Activated gamma-delta T cell (primary cell): Measurements from ENCODE around the gene AP2A2.
"Not testable (repeated sequence)": the region's sequence is repeated elsewhere in the genome, so short reads cannot be mapped to it uniquely, and the experiment has no call there.

ENCODE experiments used
- DNase-seq: peaks from one replicate; lab custom pipeline; 2025; lab: John Stamatoyannopoulos, UW

The AP2A2 gene

DNA sequence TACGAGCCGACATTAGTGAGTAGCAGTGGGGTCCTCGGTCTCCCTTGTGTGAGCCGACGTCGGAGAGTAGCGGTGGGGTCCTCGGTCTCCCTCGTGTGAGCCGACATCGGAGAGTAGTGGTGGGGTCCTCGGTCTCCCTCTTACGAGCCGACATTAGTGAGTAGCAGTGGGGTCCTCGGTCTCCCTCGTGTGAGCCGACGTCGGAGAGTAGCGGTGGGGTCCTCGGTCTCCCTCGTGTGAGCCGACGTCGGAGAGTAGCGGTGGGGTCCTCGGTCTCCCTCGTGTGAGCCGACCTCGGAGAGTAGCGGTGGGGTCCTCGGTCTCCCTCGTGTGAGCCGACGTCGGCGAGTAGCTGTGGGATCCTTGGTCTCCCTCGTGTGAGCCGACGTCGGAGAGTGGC, 49.7 kb downstream of the AP2A2 start:
- DNase-seq = not testable (repeated sequence)

DNA sequence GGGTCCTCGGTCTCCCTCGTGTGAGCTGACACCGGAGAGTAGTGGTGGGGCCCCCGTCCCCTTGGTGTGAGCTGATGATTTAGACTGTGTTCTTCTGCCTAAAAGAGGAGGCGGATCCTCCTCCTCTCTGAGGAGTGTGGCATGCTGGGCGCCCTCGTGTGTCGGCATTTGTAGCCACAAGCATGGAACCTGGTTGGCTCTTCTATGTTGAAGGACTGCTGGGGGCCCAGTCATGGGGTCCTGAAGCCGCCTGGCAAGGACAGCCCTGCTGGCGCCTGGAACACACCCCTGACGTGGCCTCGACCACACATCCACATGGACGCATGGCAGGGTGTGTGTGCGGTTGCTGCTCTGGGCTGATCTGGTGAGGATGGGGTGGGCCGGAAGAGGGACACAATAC, 50.2 kb downstream of the AP2A2 start:
- no peak for DNase-seq

GRCh38 chr11:976431-977160, 50.9 kb downstream of the AP2A2 start:
- no peak for DNase-seq

- DNase-seq = no peak
Measured at GRCh38 chr11:977830-978720, 52.4 kb downstream of the AP2A2 start.

- no peak for DNase-seq
Measured at GRCh38 chr11:978781-979180, 53.1 kb downstream of the AP2A2 start.

DNA sequence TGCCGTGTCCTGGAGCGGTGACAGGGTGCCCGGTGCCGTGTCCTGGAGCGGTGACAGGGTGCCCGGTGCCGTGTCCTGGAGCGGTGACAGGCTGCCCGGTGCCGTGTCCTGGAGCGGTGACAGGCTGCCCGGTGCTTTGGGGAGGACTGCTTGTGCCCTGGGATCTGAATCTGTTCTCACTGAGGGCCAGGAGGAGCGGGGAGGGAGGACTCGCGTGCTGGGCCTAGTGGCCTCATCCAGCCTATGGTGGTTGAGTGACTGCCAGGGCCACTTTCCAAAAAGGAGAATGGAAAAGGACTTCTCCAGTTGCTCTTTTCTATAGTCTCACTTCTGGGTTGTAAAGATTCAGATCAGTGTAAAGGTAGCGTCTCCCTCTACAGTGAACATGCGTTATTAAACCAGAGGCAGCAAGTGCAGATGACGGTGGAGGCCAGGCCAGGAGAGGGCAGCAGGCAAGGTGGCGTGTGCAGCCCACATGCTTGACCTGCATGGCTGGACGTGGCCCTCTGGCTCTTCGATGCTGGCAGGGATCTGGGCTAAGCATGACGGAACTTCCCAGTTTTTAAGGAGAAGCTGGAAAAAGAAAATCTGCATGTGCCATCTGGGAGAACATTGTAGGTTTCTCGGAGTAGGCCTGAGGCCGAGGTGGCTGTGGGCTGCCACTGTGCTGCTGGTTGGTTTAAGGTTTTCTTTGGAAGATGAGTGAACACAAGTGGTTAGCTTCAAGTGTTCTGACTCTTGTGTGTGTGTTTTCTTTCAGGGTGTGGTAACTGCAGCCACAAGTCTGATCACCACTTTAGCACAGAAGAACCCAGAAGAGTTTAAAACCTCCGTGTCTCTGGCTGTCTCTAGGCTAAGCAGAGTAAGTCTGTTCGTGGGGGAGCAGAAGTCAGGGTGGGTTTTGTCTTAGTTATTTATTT, 55.0 kb downstream of the AP2A2 start:
- DNase-seq = no peak

DNA sequence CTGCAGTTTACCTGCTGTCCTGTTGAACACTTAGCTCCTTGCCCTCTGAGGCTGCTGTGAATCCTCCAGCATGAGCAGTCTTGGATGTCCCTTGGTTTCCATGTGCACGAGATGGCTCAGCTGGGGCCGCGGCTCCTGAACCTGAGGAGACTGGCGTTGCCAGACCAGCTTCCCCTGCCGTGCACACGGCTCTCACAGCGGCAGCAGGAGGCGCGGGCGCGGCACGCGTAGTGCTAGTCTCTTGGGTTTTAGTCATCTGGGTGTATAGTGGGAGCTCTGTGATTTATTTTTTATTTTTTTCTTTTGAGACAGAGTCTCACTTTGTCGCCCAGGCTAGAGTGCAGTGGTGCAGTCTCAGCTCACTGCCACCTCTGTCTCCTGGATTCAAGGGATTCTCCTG, 56.1 kb downstream of the AP2A2 start:
- no peak for DNase-seq

DNA sequence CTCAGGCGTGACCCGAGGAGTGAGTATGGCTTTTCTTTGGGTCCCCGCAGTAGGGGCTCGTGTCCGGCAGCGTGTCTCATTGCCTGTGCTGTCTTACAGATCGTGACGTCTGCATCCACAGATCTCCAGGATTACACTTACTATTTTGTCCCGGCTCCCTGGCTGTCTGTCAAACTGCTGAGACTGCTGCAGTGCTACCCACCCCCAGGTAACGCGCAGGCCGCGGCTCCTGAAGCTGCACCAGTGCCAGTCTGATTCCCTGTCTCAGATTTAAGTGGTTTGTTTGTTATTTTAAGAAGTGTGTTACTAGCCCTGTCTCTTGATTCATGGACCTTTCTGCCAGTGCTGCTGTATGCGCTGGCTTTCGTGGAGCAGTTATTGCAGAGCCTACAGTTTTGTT, 58.9 kb downstream of the AP2A2 start:
- no peak for DNase-seq

GRCh38 chr11:985406-985805, 59.7 kb downstream of the AP2A2 start:
- DNase-seq = no peak

- no peak for DNase-seq
Measured at GRCh38 chr11:985848-986247, 60.2 kb downstream of the AP2A2 start.

- DNase-seq = no peak
Measured at GRCh38 chr11:986270-986951, 60.7 kb downstream of the AP2A2 start.

GRCh38 chr11:986952-987305, 61.3 kb downstream of the AP2A2 start:
- no peak for DNase-seq

GRCh38 chr11:987671-988070, 62.0 kb downstream of the AP2A2 start:
- no peak for DNase-seq

DNA sequence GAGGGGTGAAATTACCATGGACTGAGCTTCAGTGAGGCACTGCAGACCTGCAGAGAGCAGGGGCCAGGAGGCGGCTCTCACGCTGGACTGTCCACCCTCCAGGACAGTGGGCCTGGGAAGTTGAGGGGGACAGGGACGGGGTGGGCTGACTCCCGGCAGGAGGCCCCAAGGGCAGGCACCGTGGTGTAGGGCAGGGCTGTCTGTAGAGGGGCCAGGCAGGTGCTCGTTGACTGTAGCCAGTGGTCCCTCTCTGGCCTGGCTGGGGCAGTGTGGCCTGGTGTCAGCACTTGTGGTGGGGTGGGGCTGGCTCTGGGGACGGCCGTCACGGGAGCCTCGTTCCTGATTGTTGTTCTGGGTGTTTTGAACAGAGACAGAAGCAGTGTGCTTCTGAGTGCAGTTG, 64.4 kb downstream of the AP2A2 start:
- no peak for DNase-seq

GRCh38 chr11:991034-991433, 65.4 kb downstream of the AP2A2 start:
- no peak for DNase-seq

GRCh38 chr11:991711-992307, 66.1 kb downstream of the AP2A2 start:
- DNase-seq = no peak

GRCh38 chr11:992577-992976, 66.9 kb downstream of the AP2A2 start:
- no peak for DNase-seq

DNA sequence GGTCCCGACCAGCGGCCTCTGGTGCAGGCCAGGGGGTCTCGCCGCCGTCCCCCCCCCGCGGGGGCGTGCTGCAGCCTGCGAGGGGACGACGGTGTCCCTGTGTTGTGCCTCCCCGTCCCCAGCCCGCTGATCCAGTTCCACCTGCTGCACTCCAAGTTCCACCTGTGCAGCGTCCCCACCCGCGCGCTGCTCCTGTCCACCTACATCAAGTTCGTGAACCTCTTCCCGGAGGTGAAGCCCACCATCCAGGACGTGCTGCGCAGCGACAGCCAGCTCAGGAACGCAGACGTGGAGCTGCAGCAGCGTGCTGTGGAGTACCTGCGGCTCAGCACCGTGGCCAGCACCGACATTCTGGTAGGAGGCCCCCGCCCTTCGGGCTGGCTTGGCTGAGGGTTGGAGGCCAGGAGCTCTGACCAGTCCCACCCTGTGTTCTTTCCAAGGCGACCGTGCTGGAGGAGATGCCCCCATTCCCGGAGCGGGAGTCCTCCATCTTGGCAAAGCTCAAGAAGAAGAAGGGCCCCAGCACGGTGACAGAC, 68.0 kb downstream of the AP2A2 start:
- DNase-seq = no peak

GRCh38 chr11:995044-995751, 69.5 kb downstream of the AP2A2 start:
- no peak for DNase-seq

GRCh38 chr11:995752-996420, 70.2 kb downstream of the AP2A2 start:
- DNase-seq = no peak
